SK-N-SH (cell line): ENCODE data around the gene CTAGE9.

Source experiments
- CTCF ChIP-seq: fragments of 200-600 bp; sonication (generic); IDR thresholded peaks from 2 replicates; pipeline ENCODE4 v1.6.1; 2017; ENCODE audit warnings: antibody characterized with exemption, mild to moderate bottlenecking, moderate library complexity
- EP300 ChIP-seq, 2 experiments: IDR thresholded peaks; 2 replicates each; pipeline versions ENCODE4 v1.4.0 to v1.6.1; 2012; ENCODE audit warnings: borderline replicate concordance in 1 of 2, low read depth in 1 of 2, low read length in 1 of 2
- JUND ChIP-seq: IDR thresholded peaks from 2 replicates; pipeline ENCODE4 v1.4.0; 2012
- TEAD4 ChIP-seq: IDR thresholded peaks from 2 replicates; pipeline ENCODE4 v1.4.0; 2012; ENCODE audit warnings: mild to moderate bottlenecking, borderline replicate concordance; ENCODE audit not compliant: insufficient read depth
- TF ChIP-seq, protein P1 (sequence below): IDR thresholded peaks from 2 replicates; pipeline ENCODE4; 2012

- no peak for TF ChIP-seq CTCF
- no peak for TF ChIP-seq JUND
- TF ChIP-seq, protein P1, sequence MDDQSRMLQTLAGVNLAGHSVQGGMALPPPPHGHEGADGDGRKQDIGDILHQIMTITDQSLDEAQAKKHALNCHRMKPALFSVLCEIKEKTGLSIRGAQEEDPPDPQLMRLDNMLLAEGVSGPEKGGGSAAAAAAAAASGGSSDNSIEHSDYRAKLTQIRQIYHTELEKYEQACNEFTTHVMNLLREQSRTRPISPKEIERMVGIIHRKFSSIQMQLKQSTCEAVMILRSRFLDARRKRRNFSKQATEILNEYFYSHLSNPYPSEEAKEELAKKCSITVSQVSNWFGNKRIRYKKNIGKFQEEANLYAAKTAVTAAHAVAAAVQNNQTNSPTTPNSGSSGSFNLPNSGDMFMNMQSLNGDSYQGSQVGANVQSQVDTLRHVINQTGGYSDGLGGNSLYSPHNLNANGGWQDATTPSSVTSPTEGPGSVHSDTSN, result no peak
- TF ChIP-seq TEAD4, result no peak
- TF ChIP-seq EP300 (IDR thresholded peaks at IDR 0.05; ENCODE audit: borderline replicate concordance in 1 of 2, low read depth in 1 of 2, low read length in 1 of 2), result no peak
These were observed 43.3 kb upstream of the CTAGE9 start for GRCh38 chr6:131754088-131754487.
